KBM-7 (cell line): ENCODE data around the gene NXN.
"Not testable (repeated sequence)": the region's sequence is repeated elsewhere in the genome, so short reads cannot be mapped to it uniquely, and the experiment has no call there.

Source experiments
- DNase-seq: peaks from one replicate; pipeline ENCODE4 v3.0.0-alpha.2; 2015
- in situ Hi-C: fragments of 300-500 bp; cut with MboI; formaldehyde crosslinking; loops from 2 replicates; pipeline ENCODE4 v1.14.3; 2020; ENCODE audit warnings: low sequenced_read_pairs, low pct_unique_long_range_greater_than_20kb, mixed read lengths

NXN gene

DNA sequence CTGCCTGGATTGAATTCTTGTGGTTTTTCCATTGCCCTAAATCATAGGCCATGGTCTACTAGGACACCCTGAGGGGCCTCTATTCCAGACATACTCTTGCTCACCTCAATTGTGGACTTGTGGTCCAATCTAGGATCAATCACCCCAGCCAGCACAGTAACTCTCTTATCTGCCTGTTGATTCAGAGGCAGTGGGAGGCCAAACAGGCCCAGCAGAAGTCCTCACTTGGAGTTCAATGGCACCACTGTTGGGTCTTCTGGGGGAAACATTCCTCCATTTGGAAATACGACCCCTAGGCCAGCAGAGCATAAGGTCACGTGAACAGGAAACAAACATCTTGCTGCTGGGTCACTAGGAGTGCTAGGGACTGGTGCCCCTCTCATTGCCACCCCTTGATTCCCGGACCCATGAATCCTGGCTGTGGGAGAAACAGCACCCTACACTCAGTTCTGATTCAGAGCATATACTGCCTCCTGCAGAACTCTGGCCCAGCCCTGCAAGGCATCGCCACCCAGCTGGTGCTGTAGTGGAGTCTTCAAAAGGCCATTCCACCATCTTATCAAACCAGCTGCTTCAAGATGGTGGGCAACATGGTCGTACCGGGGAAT is 6.8 kb upstream of the NXN start:
- in situ Hi-C loops = no loop called here
- DNase-seq = no peak

GRCh38 chr17:983921-984320 is 4.3 kb upstream of the NXN start:
- in situ Hi-C loops = no loop called here

GRCh38 chr17:981292-981658 is 1.7 kb upstream of the NXN start:
- in situ Hi-C loops = no loop called here
- DNase-seq = no peak

More at GRCh38 chr17:983921-984320, 4.3 kb upstream of the NXN start:
- DNase-seq = no peak

- in situ Hi-C loops = no loop called here
- DNase-seq = peak; percentile 87
These were observed 1.1 kb upstream of the NXN start for GRCh38 chr17:980406-981291.

- DNase-seq = no peak
- in situ Hi-C loops = no loop called here
These were observed 401 bp downstream of the NXN start for GRCh38 chr17:979212-979538.

DNA sequence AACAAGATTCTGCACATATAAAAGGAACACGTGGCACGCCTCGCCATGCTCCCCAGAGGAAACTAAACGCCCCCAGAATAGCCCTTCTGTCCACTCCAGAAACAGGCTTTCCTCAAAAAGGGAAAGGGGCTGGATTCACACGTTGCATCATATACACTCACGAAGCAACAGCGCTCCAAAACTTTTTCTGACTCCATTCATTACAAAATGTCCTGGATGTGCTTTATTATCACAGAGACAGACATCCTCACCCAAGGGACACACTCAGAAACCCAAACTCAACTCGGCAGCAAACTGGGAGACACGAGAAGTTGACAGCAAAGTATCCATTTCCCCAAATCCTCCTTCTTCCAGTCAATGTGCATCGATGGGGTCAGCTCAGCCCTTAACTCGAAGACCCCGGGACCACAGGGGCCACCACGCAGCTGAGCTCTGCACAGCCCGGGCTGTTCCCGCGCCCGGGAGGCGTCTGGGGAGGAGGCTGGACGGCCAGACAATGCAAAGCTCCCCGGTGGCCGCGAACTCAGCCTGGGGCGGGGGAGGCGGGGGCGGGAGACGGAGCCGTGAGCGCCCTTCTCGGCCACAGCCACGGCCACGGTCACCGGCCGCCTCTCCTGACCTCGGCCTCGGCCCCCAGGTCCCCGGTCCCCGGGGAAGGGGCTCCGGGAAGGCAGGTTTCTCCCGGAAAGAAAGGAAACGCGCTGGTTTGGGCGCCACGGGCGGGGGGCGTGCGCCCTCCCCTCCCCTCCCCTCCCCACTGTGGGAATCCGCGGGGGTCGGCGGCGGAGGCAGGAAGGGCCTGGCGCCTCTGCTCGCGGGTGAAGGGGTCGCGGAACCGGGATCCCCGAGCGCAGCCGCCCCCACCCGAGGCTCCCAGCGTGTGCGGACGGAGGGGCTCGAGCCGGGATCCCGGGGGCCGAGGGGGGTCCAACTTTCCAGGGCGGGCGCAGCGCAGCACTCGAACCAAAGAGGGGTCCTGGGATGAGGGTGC is 1.2 kb downstream of the NXN start:
- peak; percentile 42 for DNase-seq
- in situ Hi-C loops = no loop called here

DNA sequence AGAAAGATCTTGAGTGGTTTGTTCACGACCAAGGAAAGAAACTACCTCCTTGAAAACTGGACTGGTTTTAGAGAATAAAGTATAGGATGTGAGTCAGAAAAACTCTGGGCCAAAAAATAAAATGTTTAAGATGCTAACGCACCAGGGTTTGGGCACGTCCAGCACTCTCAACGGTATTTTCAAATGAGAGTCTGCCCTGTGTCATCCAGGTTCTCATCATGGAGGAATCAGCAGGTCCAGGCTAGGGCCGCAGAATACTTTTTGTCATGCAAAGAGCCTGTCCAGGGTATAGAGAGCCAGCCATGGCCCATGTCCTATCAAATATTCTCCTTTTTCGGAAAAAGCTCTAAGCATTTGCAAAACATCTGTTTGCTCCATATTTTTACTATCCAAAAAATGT is 2.4 kb downstream of the NXN start:
- in situ Hi-C loops = no loop called here
- no peak for DNase-seq

DNA sequence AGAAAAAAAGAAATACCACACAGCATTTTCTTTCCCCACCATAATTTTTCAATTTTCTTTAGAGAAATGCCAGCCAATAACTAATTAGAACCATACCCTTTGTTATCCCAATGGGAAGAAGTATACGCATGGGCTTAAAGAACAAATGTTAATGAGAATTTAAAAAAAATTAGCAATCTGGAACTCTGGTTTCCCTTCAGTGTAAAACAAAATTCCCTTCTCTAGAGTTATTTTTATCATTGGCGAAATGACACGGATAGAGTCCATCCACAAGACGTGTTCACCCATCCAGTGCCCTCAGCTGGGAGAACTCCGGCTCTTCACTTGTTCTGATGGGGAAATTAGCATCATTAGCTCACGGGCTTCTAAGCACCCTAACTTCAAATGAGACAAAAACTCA is 3.3 kb downstream of the NXN start:
- in situ Hi-C loops = no loop called here
- no peak for DNase-seq

- no peak for DNase-seq
- in situ Hi-C loops = no loop called here
These were observed 4.1 kb downstream of the NXN start for GRCh38 chr17:975371-975915.

DNA sequence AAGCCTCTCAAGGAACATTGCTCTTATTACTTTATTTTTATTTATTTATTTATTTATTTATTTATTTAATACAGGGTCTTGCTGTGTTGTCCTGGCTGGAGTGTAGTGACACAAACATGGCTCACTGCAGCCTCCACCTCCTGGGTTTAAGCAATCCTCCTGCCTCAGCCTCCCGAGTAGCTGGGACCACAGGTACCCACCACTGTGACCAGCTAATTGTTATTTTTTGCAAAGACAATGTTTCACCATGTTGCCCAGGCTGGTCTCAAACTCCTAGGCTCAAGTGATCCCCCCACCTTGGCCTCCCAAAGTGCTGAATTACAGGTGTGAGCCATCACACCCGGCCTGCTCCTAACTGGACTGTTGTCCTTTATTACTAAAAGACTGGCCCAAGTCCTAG is 4.8 kb downstream of the NXN start:
- in situ Hi-C loops, DNase-seq: not testable (repeated sequence)

DNA sequence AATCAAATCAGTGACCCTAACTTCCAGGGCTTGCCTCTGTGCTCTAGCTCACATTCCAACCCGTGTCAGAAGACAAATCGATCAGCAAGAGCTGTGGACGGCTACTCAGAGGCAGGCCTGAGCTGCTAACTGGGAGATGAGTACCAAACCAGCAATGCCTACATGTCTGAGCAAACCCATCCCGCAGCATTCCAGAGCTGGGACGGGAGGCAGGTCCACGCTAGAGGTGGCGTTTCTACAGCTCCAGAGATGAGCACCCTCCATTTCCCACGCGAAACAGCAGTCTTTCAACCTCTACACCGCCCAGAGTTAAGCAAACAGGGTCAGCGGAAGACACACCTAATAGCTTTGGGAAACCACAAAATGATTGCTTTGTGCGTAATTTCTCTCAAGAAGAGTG is 6.5 kb downstream of the NXN start:
- DNase-seq = no peak
- in situ Hi-C loops = no loop called here

DNA sequence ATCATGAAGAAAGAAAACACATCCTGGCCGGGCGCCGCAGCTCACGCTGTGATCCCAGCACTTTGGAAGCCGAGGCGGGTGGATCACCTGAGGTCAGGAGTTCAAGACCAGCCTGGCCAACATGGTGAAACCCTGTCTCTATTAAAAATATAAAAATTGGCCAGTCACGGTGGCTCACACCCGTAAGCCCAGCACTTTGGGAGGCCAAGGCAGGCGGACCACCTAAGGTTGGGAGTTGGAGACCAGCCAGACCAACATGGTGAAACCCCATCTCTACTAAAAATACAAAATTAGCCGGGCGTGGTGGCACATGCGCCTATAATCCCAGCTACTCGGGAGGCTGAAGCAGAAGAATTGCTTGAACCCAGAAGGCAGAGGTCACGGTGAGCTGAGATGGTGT is 7.7 kb downstream of the NXN start:
- DNase-seq, in situ Hi-C loops: not testable (repeated sequence)

GRCh38 chr17:970364-970763 is 9.2 kb downstream of the NXN start:
- no peak for DNase-seq
- in situ Hi-C loops = no loop called here

- in situ Hi-C loops = no loop called here
- DNase-seq = no peak
These were observed 9.7 kb downstream of the NXN start for GRCh38 chr17:969811-970355.

GRCh38 chr17:968812-969730 is 10.5 kb downstream of the NXN start:
- DNase-seq = no peak

GRCh38 chr17:967122-967521 is 12.5 kb downstream of the NXN start:
- in situ Hi-C loops = no loop called here
- no peak for DNase-seq

More at GRCh38 chr17:968812-969730, 10.5 kb downstream of the NXN start:
- in situ Hi-C loops = no loop called here

- in situ Hi-C loops = no loop called here
- DNase-seq = no peak
These were observed 14.1 kb downstream of the NXN start for GRCh38 chr17:965311-965989.

GRCh38 chr17:964876-965275 is 14.7 kb downstream of the NXN start:
- in situ Hi-C loops = no loop called here
- DNase-seq = no peak
